ENCODE measurements around the gene HOXC13.

GRCh38 chr12:53944907-53945847, 6.5 kb downstream of the HOXC13 start:
- TF ChIP-seq PBX2 (CRISPR knock-in tag; IDR thresholded peaks at IDR 0.05) = no peak
- no peak for TF ChIP-seq RFX5 (IDR thresholded peaks at IDR 0.05; ENCODE audit: low read depth, low read length)
- TF ChIP-seq MTA3 (CRISPR knock-in tag; IDR thresholded peaks at IDR 0.05) = no peak
- no peak for TF ChIP-seq POLR2AphosphoS5 (IDR thresholded peaks at IDR 0.05; ENCODE audit: low read depth, low read length)
- no peak for TF ChIP-seq KDM1A (CRISPR knock-in tag; IDR thresholded peaks at IDR 0.05)
- TF ChIP-seq EP300 (IDR thresholded peaks at IDR 0.05; ENCODE audit: low read depth in 2 of 2, low read length in 2 of 2) = no peak
- no peak for TF ChIP-seq EP300 (CRISPR knock-in tag; IDR thresholded peaks at IDR 0.05; ENCODE audit: borderline replicate concordance)
- no peak for TF ChIP-seq ZNF10 (CRISPR knock-in tag; IDR thresholded peaks at IDR 0.05; ENCODE audit: borderline replicate concordance, low read depth)

Data from HepG2 (cell line).